T follicular helper cell (primary cell): ENCODE measurements around the gene CEBPZ.
"Not testable (repeated sequence)": the region's sequence is repeated elsewhere in the genome, so short reads cannot be mapped to it uniquely, and the experiment has no call there.

Source experiments
- DNase-seq: peaks from one replicate; pipeline ENCODE4 v3.0.0-alpha.2; 2020; ENCODE audit warnings: low read depth
- total RNA-seq, 2 experiments: gene quantifications; one replicate each; lab custom pipeline; 2026; lab: John Stamatoyannopoulos, UW

Gene CEBPZ, protein sequence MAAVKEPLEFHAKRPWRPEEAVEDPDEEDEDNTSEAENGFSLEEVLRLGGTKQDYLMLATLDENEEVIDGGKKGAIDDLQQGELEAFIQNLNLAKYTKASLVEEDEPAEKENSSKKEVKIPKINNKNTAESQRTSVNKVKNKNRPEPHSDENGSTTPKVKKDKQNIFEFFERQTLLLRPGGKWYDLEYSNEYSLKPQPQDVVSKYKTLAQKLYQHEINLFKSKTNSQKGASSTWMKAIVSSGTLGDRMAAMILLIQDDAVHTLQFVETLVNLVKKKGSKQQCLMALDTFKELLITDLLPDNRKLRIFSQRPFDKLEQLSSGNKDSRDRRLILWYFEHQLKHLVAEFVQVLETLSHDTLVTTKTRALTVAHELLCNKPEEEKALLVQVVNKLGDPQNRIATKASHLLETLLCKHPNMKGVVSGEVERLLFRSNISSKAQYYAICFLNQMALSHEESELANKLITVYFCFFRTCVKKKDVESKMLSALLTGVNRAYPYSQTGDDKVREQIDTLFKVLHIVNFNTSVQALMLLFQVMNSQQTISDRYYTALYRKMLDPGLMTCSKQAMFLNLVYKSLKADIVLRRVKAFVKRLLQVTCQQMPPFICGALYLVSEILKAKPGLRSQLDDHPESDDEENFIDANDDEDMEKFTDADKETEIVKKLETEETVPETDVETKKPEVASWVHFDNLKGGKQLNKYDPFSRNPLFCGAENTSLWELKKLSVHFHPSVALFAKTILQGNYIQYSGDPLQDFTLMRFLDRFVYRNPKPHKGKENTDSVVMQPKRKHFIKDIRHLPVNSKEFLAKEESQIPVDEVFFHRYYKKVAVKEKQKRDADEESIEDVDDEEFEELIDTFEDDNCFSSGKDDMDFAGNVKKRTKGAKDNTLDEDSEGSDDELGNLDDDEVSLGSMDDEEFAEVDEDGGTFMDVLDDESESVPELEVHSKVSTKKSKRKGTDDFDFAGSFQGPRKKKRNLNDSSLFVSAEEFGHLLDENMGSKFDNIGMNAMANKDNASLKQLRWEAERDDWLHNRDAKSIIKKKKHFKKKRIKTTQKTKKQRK
- 161 to 315 reads per million in 2 experiments for total RNA-seq

DNA sequence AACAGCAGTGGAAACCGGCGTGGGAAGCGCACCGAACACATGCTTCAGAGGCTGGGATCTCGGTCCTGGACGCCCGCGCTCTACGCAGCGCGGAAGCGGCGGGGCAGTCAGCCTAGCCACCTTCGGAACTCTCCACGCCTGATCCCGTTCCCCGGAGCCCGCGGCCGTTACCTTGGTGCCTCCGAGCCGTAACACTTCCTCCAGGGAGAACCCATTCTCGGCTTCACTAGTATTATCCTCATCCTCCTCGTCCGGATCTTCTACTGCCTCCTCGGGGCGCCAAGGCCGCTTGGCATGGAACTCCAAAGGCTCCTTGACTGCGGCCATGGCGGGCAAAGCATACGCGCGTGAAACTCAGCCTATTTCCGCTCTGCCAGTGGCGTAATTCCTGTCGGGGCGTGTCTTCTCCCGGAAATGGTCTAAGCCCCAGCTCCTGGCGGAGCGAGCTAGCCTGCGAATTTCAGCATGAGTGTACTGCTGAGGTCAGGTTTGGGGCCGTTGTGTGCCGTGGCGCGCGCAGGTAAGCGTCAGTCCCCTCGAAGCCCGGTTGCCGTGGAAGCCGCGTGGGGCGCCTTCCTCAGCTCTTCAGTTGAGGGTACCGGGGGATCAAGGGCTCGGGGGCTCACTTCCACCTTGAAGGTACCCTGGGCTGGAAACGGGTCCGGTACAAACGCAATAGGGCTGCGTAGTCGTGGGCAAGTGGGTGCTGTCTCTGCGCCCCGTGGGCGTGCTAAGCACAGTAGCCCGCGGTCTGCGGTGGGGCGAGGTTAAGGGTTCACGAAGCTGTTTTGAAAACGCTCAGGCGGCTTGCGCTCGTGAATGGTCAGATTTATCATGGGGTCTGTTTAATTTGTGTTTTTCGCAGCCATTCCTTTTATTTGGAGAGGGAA, at the start of gene CEBPZ, which contains the start of gene NDUFAF7:
Gene CEBPZ, minus strand, starts transcription at position 356 of the 890 bp plus-strand sequence. Its CDS starts 29 bp downstream, at position 327.
Gene NDUFAF7, plus strand, starts transcription at position 418 of the 890 bp plus-strand sequence. Its CDS starts 48 bp downstream, at position 466.
- DNase-seq = peak; percentile 84

DNA sequence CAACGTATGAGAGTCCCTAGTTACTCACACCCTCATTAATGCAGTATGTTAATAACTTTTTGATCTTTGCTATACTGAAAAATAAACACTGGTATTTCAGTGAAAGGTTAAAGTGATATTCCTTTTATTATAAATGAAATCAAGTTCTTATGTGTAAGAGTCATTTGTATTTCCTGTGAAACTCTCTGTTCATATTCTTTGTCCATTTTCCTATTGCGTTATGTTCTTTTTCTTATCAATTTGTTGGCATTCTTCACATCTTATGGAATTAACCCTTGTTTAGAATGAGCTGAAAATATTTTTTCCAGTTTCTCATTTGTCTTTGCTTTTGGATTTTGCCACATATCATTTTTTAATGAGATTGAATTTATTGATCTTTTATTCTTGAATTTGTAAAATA, 44.9 kb upstream of the CEBPZ start:
- DNase-seq = no peak

DNA sequence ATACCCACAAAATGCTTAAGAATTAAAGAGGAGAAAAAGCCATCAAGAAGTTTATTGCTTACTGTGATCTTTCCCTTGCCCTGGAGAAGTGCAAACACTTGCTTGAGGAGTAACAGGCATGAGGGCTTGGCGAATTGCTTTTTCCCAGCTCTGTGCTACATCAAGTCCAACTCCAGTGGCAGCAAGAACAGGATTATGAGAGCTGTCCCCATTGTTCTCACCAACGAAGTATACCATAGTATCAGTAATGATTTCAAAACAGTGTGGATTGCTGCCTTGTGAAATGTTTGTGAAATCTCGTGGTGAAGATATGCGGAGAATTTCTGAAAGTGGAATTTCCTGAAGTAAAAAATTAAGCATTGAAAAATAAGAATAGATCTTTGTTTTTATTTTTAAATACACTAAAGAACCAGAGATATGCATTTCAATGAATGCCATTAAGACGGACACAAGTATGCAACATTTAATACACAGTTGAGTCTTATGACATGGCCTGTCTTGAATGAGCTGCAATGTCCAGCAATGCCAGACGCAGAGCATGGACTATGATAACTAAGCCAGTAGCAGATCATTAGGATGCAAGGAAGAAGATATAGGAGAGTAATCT, 43.1 kb upstream of the CEBPZ start:
- DNase-seq = no peak

DNA sequence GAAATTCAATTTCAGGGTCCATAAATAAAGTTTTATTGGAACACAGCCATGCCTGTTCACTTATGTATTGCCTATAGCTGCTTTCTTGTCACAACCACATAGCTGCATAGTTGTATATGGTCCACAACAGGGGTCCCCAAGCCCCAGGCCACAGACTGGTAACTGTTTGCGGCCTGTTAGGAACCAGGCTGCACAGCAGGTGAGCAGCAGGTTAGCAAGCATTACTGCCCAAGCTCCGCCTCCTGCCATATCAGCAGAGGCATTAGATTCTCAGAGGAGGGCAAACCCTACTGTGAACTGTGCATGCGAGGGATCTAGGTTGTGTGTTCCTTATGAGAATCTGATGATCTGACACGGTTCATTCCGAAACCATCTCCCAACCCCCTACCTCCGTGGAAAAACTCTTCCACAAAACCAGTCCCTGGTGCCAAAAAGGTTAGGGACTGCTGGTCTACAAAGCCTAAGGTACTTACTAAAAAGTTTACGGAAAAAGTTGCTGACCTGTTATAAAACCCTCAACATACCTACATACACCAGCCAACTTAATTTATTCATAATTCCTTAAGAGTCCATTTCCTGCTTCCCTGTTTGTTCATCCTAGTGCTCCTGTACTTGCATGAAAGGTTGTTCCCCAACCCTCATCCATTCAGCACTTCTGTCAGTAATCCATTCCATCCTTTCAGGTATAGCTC, 40.1 kb upstream of the CEBPZ start:
- no peak for DNase-seq

DNA sequence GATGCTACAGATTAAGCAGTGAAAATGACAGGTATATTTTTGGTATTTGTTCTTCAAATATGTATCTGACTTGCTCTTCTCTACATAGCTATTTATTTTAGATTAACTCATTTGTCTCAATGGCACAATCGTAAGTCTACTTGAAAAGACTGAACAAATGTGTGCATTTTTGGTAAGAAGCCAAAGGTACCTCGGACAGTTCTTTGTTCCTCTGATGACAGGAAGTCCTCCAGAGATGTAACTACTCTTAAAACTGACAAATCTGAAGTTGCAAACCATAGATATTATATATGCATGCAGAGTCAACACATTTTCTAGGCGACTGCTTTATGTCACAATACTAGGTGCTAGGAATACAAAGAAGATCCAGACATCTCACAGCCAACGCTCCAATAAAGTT, 36.7 kb upstream of the CEBPZ start:
- no peak for DNase-seq

DNA sequence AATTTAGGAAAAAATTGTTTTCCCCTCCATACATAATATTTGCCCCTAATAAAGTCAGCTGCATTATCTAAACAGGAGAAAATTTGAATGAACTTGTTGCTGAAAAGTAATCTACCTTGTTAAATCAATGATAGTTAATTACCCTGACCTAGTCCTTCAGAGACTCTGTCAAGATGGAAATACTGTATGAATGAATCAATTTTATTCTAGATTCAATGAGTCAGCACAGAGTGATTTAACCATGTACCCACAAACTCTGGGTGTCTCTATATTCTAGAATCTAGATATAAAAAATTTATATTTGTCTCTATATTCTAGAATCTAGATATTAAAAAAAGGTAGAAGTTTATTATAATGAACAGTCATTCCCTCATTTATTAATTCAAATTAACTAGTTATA, 36.3 kb upstream of the CEBPZ start:
- no peak for DNase-seq

DNA sequence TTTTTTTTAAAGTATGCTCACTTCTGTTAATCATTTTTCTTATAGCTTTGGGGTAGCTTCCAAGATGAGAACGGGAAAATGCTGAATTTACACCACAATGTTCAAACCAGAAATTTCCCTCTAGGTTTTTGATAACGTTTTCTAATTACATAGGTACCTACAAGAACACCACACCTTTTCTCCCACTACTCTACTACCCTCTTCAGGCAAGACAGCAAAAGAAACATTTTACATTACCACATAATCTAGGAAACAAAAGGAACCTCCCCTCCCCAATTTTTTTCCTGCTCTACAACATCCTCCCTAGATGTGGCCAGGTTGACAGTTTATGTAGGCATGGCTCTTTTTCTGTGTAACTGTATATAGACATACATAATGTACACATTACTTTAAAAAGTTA, 32.4 kb upstream of the CEBPZ start:
- DNase-seq = no peak

DNA sequence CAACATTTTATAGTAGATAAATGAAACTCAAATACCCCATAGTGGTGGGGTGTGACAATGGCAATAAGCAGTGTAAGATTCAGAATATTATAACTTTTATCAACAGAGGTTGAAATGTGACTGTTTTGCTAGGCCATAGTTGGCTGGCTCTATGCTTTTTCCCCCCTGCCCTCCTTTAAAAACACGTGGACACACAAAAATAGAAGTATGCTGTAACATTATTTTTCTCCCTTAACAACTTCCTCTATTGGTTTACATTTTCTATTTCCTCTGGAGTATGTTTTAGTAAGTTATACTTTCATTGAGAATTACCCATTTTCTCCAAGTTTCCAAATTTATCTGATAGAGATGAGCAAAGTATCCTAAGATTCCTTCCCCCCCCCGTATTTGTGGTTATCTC, 31.1 kb upstream of the CEBPZ start:
- DNase-seq = no peak

DNA sequence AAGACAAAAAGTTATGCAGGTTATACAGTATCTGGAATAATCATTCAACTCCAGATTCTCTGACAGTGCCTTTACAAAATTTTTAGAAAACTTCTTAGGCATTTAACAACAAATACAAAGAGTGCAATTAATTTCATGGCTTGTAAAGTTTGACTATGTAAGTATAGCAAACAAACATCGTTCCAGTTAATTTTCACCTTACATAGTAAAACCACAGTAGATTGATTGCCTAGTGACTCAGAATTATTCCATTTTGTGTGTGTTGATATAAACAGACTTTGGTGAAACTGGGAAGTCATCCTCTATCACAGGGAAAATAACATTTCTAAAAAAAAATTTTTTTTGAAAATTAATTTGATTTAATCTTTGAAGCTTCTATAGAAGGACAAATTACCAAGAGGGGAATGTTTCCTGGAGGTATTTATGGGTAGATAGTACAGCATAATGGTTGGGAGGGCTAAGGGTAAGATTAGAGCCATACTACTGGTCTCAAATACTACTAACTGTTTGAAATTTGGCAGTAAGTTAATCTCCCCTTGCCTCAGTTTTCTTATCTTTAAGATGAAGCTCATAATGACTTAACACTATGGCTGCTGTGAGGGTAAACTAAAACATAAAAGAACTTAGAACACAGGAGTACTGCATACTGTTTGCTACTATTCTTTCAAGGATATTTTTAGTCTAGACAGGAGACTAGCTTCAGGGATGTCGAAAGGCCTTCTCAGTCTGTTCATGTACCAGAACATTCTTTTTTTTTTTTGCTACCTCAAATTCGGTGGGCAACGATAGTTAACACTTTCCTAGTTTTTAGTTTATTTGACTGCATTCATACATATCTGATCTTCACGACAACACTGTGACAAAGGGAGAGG, 19.7 kb upstream of the CEBPZ start:
- DNase-seq = no peak

DNA sequence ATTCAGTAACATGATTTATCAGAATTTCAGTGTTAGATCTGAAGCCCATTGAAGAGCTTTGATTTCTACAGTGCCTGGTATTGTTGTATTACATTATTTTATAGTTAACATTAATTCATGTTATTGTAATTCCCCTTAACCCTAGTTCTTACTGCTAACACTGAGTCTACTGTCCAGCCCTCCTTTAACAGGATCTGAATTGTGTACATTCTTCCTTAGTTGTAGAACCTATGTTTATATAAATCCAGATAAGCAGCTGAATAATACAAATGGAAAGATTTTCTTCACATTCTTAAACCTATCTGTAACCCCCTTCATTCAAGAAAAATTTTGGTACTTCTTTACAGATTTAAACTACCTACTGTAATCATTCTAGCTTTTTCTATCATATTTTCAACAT, 14.8 kb upstream of the CEBPZ start:
- no peak for DNase-seq

DNA sequence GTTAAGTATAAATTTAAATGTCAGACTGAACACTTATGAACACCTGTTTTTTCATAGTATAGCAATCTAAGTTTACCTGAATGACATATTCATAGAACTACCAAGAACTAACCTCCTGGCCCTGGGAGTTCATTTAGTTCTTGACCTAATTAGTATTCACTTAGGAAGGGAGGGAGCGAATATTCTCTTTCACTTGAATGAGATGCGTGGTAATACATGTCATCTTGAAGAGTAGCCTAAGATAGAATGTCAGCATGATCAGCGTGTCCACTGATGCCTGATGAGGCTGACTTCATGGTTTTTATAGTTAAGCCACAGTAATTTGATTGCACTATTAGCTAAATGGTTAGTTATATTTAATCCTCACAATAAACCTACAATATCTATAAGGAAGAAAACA, 13.4 kb upstream of the CEBPZ start:
- no peak for DNase-seq

DNA sequence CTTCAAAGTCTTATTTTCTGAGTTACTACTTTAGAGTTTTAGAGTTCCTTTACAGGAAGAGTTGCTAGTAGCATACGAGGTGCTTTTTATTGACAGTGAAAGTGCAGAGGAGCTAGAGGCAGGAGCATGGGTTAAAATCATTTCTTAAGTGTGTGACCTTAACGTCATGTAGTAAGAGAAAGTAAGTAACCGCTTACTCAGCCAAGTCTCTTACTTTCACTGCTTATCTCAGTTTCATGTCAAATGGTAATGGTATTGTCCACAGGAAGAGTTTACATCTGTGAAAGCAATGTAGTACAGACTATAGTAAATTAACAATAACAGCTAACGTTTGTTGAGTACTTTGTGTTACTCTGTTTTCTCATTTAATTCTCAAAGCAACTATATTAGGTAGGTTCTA, 12.6 kb upstream of the CEBPZ start:
- DNase-seq = no peak

DNA sequence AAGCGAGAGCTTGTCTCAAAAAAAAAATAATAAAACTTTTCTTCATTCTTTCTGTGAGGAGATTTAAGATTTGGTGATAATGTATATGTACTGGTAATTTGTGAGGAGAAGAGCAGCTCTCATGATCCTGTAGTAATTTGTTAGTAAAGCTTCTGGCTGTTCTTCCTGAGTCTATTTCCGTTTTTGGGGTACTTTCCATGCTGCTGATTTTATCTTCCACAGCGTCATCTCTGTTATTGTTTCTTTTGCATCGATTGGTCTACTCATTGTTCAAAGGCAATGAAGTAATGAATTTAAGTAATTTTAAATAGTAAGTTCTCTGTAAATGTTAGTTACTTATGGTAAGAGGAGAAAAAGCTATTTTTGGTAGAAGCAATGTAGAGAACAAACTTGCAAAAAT, 12.0 kb upstream of the CEBPZ start:
- DNase-seq = no peak

DNA sequence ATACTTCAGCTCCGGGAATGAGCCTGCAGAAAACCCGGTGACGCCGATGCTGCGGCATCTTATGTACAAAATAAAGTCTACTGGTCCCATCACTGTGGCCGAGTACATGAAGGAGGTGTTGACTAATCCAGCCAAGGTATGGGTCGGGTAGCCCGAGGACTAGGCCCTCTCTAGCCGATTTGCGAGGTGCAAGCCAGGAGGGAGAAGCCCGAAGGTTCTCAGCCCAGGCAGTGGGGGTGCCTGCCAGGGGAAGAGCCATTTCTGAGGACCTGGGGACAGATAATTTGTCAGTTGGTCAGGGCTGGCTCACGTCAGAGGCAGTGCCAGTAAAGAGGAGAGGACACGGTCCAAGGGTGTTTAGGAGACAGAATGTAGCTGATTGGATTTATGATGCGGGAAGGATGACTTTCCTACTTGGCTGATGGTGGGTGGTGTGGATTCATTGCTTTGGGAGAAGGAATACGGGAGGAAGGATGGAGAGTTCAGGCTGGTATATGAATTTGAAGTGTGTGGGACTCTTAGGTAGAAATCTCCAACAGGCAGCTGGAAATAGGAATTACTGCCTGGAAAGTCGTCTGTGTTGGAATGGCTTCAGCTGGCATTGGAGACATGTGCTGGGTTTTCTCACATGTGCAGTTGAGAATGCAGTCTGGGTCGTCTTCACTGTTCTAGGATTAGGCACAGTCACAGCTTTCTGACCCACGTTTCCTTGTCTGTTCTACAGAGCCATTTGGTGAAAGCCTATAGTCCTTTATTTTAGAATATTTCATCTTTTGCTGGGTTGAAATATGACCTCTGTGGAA, 936 bp upstream of the CEBPZ start:
- DNase-seq = no peak

DNA sequence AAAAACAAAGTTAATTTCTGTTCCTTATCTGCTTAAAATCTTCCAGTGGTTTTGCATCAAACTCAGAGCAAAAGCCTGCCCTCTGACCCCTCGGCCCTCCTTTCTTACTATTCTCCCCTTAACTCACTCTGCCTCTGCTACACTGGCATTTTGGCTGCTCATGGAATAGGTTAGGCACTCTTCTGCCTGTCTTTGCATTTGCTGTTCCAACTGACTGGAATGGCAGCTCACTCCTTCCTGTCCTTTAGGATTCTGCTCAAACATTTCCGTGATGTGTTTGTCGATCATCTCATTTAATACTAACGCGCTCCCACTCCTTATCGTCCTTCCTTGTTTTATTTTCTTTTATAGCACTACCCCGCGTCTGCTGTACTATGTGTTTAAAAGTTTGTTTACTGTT, 815 bp downstream of the CEBPZ start:
- no peak for DNase-seq

DNA sequence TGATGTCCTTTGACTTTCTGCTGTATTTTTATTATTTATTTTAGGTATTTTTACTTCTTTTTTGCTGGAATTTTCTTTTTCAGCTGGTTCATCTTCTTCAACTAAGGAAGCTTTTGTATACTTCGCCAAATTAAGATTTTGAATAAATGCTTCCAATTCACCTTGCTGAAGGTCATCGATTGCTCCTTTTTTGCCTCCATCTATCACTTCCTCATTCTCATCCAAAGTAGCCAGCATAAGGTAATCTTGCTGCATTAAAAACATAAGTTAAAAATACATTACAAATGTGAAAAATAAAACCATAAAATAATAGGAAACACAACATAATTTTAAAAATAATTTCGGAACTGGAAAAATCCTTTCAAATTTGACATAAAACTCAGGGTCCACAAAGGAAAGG, 2.6 kb downstream of the CEBPZ start:
- DNase-seq = no peak

DNA sequence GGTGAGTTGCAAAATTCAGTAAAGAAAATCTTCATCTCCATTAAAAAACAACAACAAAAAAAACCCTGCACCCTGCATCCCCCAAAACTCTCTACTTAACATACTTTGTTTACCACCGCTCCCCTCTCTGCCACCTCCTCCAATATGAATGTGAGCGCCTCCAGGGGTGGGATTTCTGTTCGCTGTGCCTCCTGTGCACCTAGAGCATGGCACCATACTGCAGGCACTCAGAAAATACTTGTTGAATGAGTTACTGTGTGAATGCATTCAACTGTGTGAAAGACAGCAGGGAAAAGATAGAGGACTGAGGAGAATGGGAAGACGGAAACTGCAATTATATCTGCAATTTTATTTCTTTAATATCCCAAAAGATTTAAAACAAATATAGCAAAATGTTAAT, 4.5 kb downstream of the CEBPZ start:
- no peak for DNase-seq

DNA sequence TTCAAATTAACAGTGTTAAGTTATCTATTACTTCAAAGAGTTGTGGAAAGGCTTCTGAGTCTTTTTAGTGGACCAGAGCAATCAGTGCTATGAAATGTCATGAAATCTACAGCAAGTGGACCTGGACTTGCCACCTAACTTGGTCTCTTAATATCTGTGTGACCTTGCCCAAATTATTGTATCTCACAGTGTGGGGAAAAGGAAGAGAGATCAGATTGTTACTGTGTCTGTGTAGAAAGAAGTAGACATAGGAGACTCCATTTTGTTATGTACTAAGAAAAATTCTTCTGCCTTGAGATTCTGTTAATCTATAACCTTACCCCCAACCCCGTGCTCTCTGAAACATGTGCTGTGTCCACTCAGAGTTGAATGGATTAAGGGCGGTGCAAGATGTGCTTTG, 6.3 kb downstream of the CEBPZ start:
- DNase-seq = not testable (repeated sequence)

DNA sequence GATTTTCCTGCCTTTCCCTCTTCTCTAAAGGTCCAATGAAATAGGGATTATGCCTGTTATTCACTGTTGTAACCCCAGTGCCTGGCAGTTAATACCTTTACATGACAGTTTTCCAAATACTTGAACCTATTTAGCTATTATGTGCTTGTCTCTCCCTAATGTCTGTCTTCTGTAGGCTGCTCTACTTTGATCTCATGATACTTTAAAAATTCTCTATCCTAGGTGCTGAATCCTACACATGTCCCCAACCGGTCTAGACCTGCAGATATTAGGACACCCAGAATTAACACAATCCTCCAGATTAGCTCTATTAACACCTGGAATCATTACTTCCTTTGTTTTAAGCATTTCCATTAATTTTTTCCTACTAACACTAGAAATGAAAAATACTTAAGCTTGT, 7.3 kb downstream of the CEBPZ start:
- DNase-seq = no peak
